Parietal lobe (tissue), 1 donor: Measurements from ENCODE around the gene ZNF317. TPM values are rescaled to one million over a fixed set of nuclear protein-coding genes. Genes with fewer than 3 reads are reported as not detected.

Source experiments
- total RNA-seq: library from RNA; depleted of rRNA; stranded (reverse); fragments of >200 nt; gene quantifications from one replicate; pipeline ENCODE4 v1.2.3, GENCODE V29; 2014

Gene ZNF317
- total RNA-seq, result 31.0 TPM

DNA sequence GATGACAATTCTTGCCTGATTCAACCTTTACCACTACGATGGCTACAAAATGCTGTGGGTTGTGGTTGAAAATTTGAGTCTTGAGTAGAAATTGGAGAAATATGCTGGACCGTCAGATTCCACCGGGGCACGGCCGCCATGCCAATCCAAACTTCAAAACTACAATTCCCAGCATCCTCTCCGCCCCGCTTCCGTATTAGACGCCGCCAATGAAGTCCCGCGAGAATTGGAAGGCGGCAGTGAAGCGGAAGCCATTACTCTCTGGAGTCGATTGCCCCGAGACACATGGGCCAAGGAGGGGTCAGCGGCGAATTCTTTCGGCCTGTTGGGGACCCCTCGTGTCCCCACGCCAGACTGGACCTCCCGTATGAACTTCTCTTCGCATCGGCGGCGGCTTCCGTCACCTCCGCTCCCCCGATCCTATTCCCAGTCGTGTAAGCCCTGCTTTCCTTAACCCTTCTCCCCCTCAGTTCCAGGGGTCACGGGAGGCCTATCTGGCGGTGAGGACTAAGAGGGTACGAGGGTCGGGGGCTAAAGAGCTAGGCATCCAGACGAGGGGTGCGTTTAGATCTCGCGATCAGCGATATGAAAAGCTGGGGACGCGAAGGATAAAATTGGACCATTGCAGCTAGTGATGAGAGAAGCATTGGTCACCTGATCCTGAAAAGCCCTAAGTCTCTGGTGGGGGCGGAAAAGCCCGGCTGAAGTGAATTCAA is at the start of gene ZNF317:
Gene ZNF317 (plus strand): TSS at position 239 of the 716 bp plus-strand sequence. CDS start 15,620 bp downstream, outside the sequence.

DNA sequence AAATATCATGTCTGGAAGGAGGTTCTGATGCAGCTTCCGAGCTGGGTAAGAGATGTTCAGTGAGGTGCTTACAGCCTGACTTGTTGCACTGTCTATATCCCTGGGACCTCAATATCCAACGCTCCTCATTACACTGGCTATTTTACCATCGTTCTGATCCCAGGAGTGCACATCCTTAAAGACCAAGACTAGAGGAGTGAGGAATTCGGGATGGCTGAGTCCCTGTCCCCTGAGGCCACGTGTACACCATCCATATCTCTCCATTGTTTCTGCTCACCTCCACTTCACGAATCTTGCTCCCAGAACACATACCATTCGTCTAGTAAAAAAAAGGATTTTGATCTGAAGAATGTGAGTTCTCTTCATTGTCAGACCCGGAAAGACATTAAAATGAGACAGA is 32.8 kb upstream of the ZNF317 start, which contains the start of gene OR7G2:
Gene OR7G2 (minus strand): TSS at position 101 of the 400 bp plus-strand sequence. CDS start 4,232 bp downstream, outside the sequence.

DNA sequence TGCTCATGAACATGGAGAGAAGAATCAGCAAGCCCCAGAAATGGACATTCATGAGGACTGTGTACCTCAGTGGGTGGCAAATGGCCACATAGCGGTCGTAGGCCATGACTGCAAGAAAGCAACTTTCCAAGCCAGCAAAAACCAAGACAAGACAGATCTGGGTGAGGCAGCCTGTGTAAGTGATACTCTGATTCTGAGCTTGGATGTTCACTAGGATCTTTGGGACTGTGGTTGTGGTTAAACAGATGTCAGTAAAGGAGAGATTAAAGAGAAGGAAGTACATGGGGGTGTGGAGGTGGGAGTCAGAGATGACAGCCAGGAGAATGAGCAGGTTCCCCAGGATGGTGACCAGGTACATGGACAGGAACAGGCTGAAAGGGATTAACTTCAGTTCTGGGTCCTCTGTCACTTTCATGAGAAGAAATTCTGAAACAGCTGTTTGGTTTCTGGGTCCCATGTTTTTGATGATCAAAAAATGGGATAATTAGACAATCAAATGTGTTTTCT is 24.8 kb upstream of the ZNF317 start, which contains the start of gene OR7G1:
Gene OR7G1 (minus strand): TSS at position 457 of the 507 bp plus-strand sequence. CDS start 0 bp downstream, at position 457.

DNA sequence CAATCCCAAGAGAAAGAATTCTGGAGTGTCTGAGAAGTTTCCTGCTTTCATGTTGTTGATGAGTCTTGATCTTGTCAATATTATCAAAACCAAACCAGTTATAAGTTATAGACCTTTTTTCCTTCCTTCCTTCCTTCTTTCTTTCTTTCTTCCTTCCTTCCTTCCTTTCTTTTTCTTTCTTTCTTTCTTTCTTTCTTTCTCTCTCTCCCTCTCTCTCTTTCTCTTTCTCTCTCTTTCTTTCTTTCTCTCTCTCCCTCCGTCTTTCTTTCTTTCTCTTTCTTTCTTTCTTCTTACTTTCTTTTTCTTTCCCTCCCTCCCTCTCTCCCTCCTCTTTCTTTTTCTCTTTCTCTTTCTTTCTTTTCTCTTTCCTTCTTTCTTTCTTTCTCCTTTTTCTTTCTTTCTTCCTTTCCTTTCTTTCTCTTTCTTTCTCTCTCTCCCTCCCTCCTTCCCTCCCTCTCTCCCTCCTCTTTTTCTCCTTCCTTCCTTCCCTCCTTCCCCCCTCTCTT is 13.2 kb upstream of the ZNF317 start, which contains the start of gene OR7G3:
Gene OR7G3 (minus strand): TSS at position 51 of the 506 bp plus-strand sequence. CDS start 0 bp downstream, at position 51.

DNA sequence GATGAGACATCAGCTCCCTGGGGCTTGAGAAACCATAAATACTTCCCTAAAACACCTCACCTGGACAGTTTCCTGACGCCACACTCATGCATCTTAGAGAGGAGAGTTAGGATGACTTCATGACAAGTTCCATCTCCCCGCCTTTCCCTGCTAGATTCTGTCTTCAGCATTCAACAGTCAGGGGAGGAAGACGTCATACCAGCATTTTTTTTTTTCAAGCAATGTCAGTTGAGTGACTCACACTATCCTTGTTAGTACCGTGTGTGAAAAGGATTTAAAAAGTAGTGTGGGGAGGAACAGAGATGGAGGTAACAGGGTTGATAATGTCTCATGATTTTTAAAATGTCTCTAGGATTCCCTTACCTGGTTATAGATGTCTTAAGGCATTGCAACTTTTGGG is 38.7 kb downstream of the ZNF317 start, which contains the start of gene OR7D2:
Gene OR7D2 (plus strand): TSS at position 79 of the 400 bp plus-strand sequence. CDS start 6,803 bp downstream, outside the sequence.

Other genes with a start within 250 kb of the ZNF317 start
- not detected for gene MUC16, start 130.0 kb upstream of the ZNF317 start, total RNA-seq
- not detected for gene OR1M1, start 53.3 kb upstream of the ZNF317 start, total RNA-seq
- gene OR7G2, start 32.9 kb upstream of the ZNF317 start, total RNA-seq, result not detected
- gene OR7G1, start 24.6 kb upstream of the ZNF317 start, total RNA-seq, result not detected
- gene OR7G3, start 13.4 kb upstream of the ZNF317 start, total RNA-seq, result not detected
- not detected for gene OR7D2, start 38.6 kb downstream of the ZNF317 start, total RNA-seq
- not detected for gene OR7D4, start 79.2 kb downstream of the ZNF317 start, total RNA-seq
- gene OR7E24, start 110.5 kb downstream of the ZNF317 start, total RNA-seq, result not detected
- gene ZNF699, start 169.4 kb downstream of the ZNF317 start, total RNA-seq, result 26.3 TPM
- gene ZNF559, start 183.8 kb downstream of the ZNF317 start, total RNA-seq, result 48.8 TPM
- gene ZNF177, start 222.6 kb downstream of the ZNF317 start, total RNA-seq, result 14.7 TPM